Measurements from ENCODE around the gene NUP58.

DNA sequence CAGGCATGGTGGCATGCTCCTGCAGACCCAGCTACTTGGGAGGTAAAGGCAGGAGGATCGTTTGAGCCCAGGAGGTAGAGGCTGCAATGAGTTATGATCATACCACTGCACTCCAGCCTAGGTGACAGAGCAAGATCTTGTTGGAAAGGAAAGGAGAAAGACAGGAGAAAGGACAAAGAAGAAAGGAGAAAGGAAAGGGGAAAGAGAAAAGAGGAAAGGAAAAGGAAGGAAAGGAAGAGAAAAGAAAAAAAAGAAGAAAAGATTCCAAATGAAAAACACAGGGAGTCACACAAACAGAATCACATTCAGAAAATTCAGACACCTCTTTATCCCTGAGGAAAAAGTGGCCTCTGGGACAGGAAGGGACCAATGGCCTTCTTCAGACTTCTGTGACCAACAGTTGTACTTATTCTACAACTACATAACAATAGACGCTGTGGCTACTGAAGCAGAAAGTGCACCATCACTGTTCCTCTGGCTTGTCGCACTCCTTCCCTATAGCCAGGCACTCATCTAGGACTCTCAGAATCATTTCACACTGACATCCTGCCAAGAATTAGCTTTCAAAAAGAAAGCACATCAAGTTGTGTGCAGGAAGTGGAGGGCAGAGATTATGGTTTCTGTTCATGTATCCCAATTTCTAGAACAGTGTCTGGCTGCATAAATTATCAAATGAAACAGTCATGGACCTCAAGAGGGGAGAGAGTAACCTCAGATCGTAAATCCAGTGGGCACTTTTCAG is 20.1 kb upstream of the NUP58 start:
- TF ChIP-seq CTCF (IDR thresholded peaks at IDR 0.05) (no peak), POLR2A (IDR thresholded peaks at IDR 0.05) (no peak)

Measured in esophagus squamous epithelium (tissue), 4 donors.